Spleen (tissue), 11 donors: Measurements from ENCODE around the gene CAMTA1. TPM values are rescaled to one million over a fixed set of nuclear protein-coding genes. Genes with fewer than 3 reads are reported as not detected.

Experiments
- DNase-seq: peaks from one replicate; pipeline ENCODE4 v3.0.0-alpha.2; 2020
- H3K27ac ChIP-seq, 8 donors: fragments of 200-600 bp; sonication (generic) in 7 of 8; 1 replicate in 4 of 8; 2 replicates in 4 of 8; pipeline versions ENCODE4 v1.5.0 to v1.8.0; 2016 to 2021; ENCODE audit warnings: inconsistent platforms in 4 of 8, mild to moderate bottlenecking in 4 of 8, moderate library complexity in 1 of 8
- H3K27me3 ChIP-seq, 7 donors: fragments of 200-600 bp; sonication (generic) in 6 of 7; replicated peaks in 1 of 7; 1 replicate in 4 of 7; 2 replicates in 3 of 7; pipeline versions ENCODE4 v1.5.0 to v1.8.0; 2016 to 2021; ENCODE audit warnings: inconsistent platforms in 3 of 7, mild to moderate bottlenecking in 1 of 7
- H3K36me3 ChIP-seq, 6 donors: fragments of 200-600 bp; sonication (generic) in 5 of 6; 1 replicate in 4 of 6; 2 replicates in 2 of 6; pipeline versions ENCODE4 v1.5.0 to v1.8.0; 2016 to 2021; ENCODE audit warnings: inconsistent platforms in 2 of 6
- H3K4me1 ChIP-seq, 6 donors: fragments of 200-600 bp; sonication (generic) in 5 of 6; 1 replicate in 3 of 6; 2 replicates in 3 of 6; pipeline versions ENCODE4 v1.5.0 to v1.8.0; 2016 to 2021; ENCODE audit warnings: inconsistent platforms in 3 of 6
- H3K4me3 ChIP-seq, 8 donors: fragments of 200-600 bp; sonication (generic) in 7 of 8; 1 replicate in 4 of 8; 2 replicates in 4 of 8; pipeline versions ENCODE4 v1.5.0 to v1.8.0; 2016 to 2021; ENCODE audit warnings: inconsistent platforms in 4 of 8, mild to moderate bottlenecking in 4 of 8, moderate library complexity in 2 of 8
- H3K9me3 ChIP-seq, 8 donors: fragments of 200-600 bp; sonication (generic) in 7 of 8; 1 replicate in 4 of 8; 2 replicates in 4 of 8; pipeline versions ENCODE4 v1.5.0 to v1.8.0; 2016 to 2021; ENCODE audit warnings: inconsistent platforms in 4 of 8
- CTCF ChIP-seq, 11 experiments: fragments of 200-600 bp in 7 of 11; fragments of 450-650 bp in 4 of 11; sonication (generic) in 4 of 11; IDR thresholded peaks in 8 of 11; conservative IDR thresholded peaks in 3 of 11; 1 replicate in 7 of 11; 2 replicates in 4 of 11; pipeline versions ENCODE4 v1.4.0 to v1.8.0; 2016 to 2021; ENCODE audit warnings: antibody characterized with exemption in 11 of 11, inconsistent platforms in 4 of 11, mild to moderate bottlenecking in 1 of 11
- POLR2A ChIP-seq, 3 donors: fragments of 450-650 bp; IDR thresholded peaks; one replicate each; pipeline ENCODE4 v1.5.1; 2017; ENCODE audit warnings: antibody characterized with exemption in 3 of 3, mild to moderate bottlenecking in 1 of 3
- POLR2AphosphoS5 ChIP-seq, 3 donors: sonication (generic); formaldehyde crosslinking; IDR thresholded peaks; one replicate each; pipeline ENCODE4 v1.5.1; 2017; ENCODE audit warnings: antibody characterized with exemption in 3 of 3
- WGBS, 5 donors: extraction: QIAGEN DNeasy Blood & Tissue Kit in 3 of 5; methylation state at CpG; one replicate each; pipeline versions ENCODE4 v1.1.5 to v1.1.7; 2013 to 2018; 5-methylcytosine and 5-hydroxymethylcytosine counted together
- intact Hi-C: fragments of 100-400 bp; cut with DNase I; formaldehyde crosslinking; loops from one replicate; pipeline ENCODE4 v1.15.0; 2023; ENCODE audit warnings: low total_unique reads
- polyA plus RNA-seq, 3 donors: library from polyadenylated mRNA; stranded (reverse); fragments of 200-250 nt; gene quantifications; one replicate each; pipeline ENCODE4 v1.2.1, GENCODE V29; 2013
- total RNA-seq, 7 donors: library from RNA; depleted of rRNA in 3 of 7; stranded (reverse); fragments of >200 nt in 3 of 7; fragmentation: NEBNext Ultra II Directional in 4 of 7; extraction: Animal tissue kit (Norgen Biotek cat#: 25700) in 4 of 7; gene quantifications; one replicate each; pipeline versions ENCODE4 v1.1.0 to v1.2.1, GENCODE V29; 2016 to 2021
- donor health status: healthy with polysubstance abuse.
- donor health status: DM: no; HTN: no; CAD: no; lungs with moderate emphysema.
- donor health status: DM: no; HTN: no; CAD: no.
- donor health status: Bipolar disorder and iron deficiency.
- donor health status: healthy.
- donor health status: DM: no; HTN: no; CAD: no.
- donor health status: DM: yes; HTN: yes; CAD: no.

The CAMTA1 gene
- total and polyA plus RNA-seq, 10 donors, result 53.0 to 106 (median 77.3) TPM

GRCh38 chr1:7207875-7208646 lies 422.8 kb downstream of the CAMTA1 start:
- intact Hi-C loops, result no loop called here
- Histone ChIP-seq H3K36me3 (no peaks in the 10 kb centered on the region), H3K4me3 (no peak overlapping the region), H3K27ac (no peak overlapping the region), H3K27me3 (peaks cover 0 to 36% (median 0%) of the 10 kb centered on the region in 7 donors), H3K9me3 (no peaks in the 10 kb centered on the region), H3K4me1 (no peaks in the 10 kb centered on the region)
- 11 to 20% (median 19%) methylated on average over 6 of the region's 6 CpGs for WGBS, 5 donors
- DNase-seq, result peak; percentile 47
- TF ChIP-seq POLR2A (IDR thresholded peaks at IDR 0.05) (no peak), POLR2AphosphoS5 (IDR thresholded peaks at IDR 0.05) (no peak), CTCF (IDR thresholded peaks at IDR 0.05 in 8 of 11, conservative IDR thresholded peaks at IDR 0.05 in 3 of 11) (peak in 10 of 11 experiments; percentile 18 to 67 (median 54))

- intact Hi-C loops, result no loop called here
- WGBS, 5 donors, result 83 to 94% (median 87%) methylated on average over 7 of the region's 7 CpGs
- TF ChIP-seq POLR2A (IDR thresholded peaks at IDR 0.05), result no peak
- no peak for TF ChIP-seq CTCF (IDR thresholded peaks at IDR 0.05 in 8 of 11, conservative IDR thresholded peaks at IDR 0.05 in 3 of 11)
- TF ChIP-seq POLR2AphosphoS5 (IDR thresholded peaks at IDR 0.05), result no peak
- Histone ChIP-seq H3K27ac (no peak overlapping the region), H3K27me3 (peaks cover 0 to 36% (median 0%) of the 10 kb centered on the region in 7 donors), H3K9me3 (no peaks in the 10 kb centered on the region), H3K36me3 (no peaks in the 10 kb centered on the region), H3K4me3 (no peak overlapping the region), H3K4me1 (no peaks in the 10 kb centered on the region)
- no peak for DNase-seq
Observed at GRCh38 chr1:7208647-7209180, 423.5 kb downstream of the CAMTA1 start.

GRCh38 chr1:7209336-7209735 lies 424.1 kb downstream of the CAMTA1 start:
- Histone ChIP-seq H3K36me3 (no peaks in the 10 kb centered on the region), H3K27me3 (peaks cover 0 to 36% (median 0%) of the 10 kb centered on the region in 7 donors), H3K4me3 (no peak overlapping the region), H3K27ac (no peak overlapping the region), H3K4me1 (no peaks in the 10 kb centered on the region), H3K9me3 (no peaks in the 10 kb centered on the region)
- TF ChIP-seq CTCF (IDR thresholded peaks at IDR 0.05 in 8 of 11, conservative IDR thresholded peaks at IDR 0.05 in 3 of 11) (no peak), POLR2AphosphoS5 (IDR thresholded peaks at IDR 0.05) (no peak), POLR2A (IDR thresholded peaks at IDR 0.05) (no peak)
- DNase-seq, result no peak
- 47 to 75% (median 61%) methylated on average over 3 of the region's 3 CpGs for WGBS, 5 donors
- intact Hi-C loops, result no loop called here

GRCh38 chr1:7218210-7218832 lies 433.1 kb downstream of the CAMTA1 start:
- WGBS, 5 donors, result 22 to 29% (median 25%) methylated on average over 9 of the region's 9 CpGs
- Histone ChIP-seq H3K27me3 (peaks cover 0 to 11% (median 0%) of the 10 kb centered on the region in 7 donors), H3K9me3 (peaks cover 0 to 6% (median 0%) of the 10 kb centered on the region in 8 donors), H3K4me3 (no peak overlapping the region), H3K36me3 (no peaks in the 10 kb centered on the region), H3K4me1 (no peaks in the 10 kb centered on the region), H3K27ac (no peak overlapping the region)
- no peak for DNase-seq
- TF ChIP-seq POLR2A (IDR thresholded peaks at IDR 0.05) (no peak), CTCF (IDR thresholded peaks at IDR 0.05 in 8 of 11, conservative IDR thresholded peaks at IDR 0.05 in 3 of 11) (peak in 10 of 11 experiments; percentile 41 to 87 (median 65))
- intact Hi-C loops, result loop anchor here (5.0 to 10.0 kb wide), 2 partner anchors 174 to 496 kb away; no protein-coding TSS in a partner anchor
